Ishikawa (cell line): ENCODE data around the gene GRK1.

Source experiments
- CEBPB ChIP-seq: IDR thresholded peaks from 2 replicates; pipeline ENCODE4 v1.6.1; 2012
- CREB1 ChIP-seq: IDR thresholded peaks from 2 replicates; pipeline ENCODE4 v1.6.1; 2012; ENCODE audit warnings: low read depth
- EP300 ChIP-seq: IDR thresholded peaks from 2 replicates; pipeline ENCODE4 v1.6.1; 2012; ENCODE audit warnings: borderline replicate concordance
- FOXM1 ChIP-seq: IDR thresholded peaks from 2 replicates; pipeline ENCODE4 v1.6.1; 2012; ENCODE audit warnings: low read depth, borderline replicate concordance
- TEAD4 ChIP-seq: IDR thresholded peaks from 2 replicates; pipeline ENCODE4 v1.6.1; 2012
- YY1 ChIP-seq: IDR thresholded peaks from 2 replicates; pipeline ENCODE4 v1.6.1; 2012; ENCODE audit warnings: low read depth
- ZBTB7A ChIP-seq: IDR thresholded peaks from 2 replicates; pipeline ENCODE4 v1.6.1; 2012; ENCODE audit warnings: low read depth
- TF ChIP-seq, protein P1 (sequence below): IDR thresholded peaks from 2 replicates; pipeline ENCODE4 v1.6.1; 2012

DNA sequence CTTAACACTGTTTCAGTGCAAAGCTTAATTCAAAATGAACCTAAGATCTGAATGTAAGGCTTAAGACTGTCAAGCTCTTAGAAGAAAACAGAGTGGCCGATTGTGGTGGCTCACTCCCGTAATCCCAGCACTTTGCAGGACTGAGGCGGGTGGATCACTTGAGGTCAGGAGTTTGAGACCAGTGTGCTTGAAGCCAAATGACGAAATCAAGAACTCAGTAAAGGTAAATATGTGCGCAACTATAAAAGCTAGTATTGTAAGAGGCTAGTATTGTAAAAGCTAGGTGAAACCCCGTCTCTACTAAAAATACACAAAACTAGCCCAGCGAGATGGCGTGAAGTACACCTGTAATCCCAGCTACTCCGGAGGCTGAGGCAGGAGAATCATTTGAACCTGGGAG, 21.7 kb upstream of the GRK1 start:
- TF ChIP-seq EP300 (no peak), CREB1 (no peak), FOXM1 (no peak), TEAD4 (no peak), YY1 (no peak), CEBPB (no peak), ZBTB7A (no peak)
- TF ChIP-seq, protein P1, sequence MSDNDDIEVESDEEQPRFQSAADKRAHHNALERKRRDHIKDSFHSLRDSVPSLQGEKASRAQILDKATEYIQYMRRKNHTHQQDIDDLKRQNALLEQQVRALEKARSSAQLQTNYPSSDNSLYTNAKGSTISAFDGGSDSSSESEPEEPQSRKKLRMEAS = no peak
